GM23338 (cell line): ENCODE results near the gene DNAJC6. TPM values are rescaled to one million over a fixed set of nuclear protein-coding genes. Genes with fewer than 3 reads are reported as not detected.

ENCODE experiments used
- ATAC-seq: fragments of 200-7000 bp; cut with Tn5 transposase; 3 replicates; pipeline ENCODE4 v1.9.1; 2020
- DNase-seq: peaks from one replicate; pipeline ENCODE4 v3.0.0-alpha.2; 2015; ENCODE audit warnings: low spot score
- H2AFZ ChIP-seq: fragments of 200-600 bp; sonication (generic); 2 replicates; pipeline ENCODE4 v1.8.0; 2016; ENCODE audit warnings: antibody characterized with exemption, mild to moderate bottlenecking, moderate library complexity
- H3F3A ChIP-seq: fragments of 200-600 bp; sonication (generic); replicated peaks from 2 replicates; pipeline ENCODE4 v1.8.0; 2017; ENCODE audit warnings: antibody characterized with exemption, mixed run types, low read depth
- H3K27ac ChIP-seq: fragments of 200-600 bp; sonication (generic); 2 replicates; pipeline ENCODE4 v1.6.1; 2016; ENCODE audit warnings: low read depth
- H3K27me3 ChIP-seq: fragments of 200-600 bp; sonication (generic); 2 replicates; pipeline ENCODE4 v1.8.0; 2016; ENCODE audit warnings: mild to moderate bottlenecking, mixed run types, moderate library complexity; ENCODE audit not compliant: insufficient read depth
- H3K36me3 ChIP-seq: fragments of 200-600 bp; sonication (generic); 2 replicates; pipeline ENCODE4 v1.8.0; 2016; ENCODE audit warnings: mild to moderate bottlenecking; ENCODE audit not compliant: insufficient read depth
- H3K4me1 ChIP-seq: fragments of 200-600 bp; sonication (generic); 2 replicates; pipeline ENCODE4 v1.8.0; 2016; ENCODE audit warnings: mild to moderate bottlenecking, moderate library complexity; ENCODE audit not compliant: insufficient read depth
- H3K4me2 ChIP-seq: fragments of 200-600 bp; sonication (generic); 2 replicates; pipeline ENCODE4 v1.7.1; 2017; ENCODE audit warnings: mixed run types
- H3K4me3 ChIP-seq: fragments of 200-600 bp; sonication (generic); 2 replicates; pipeline ENCODE4 v1.6.1; 2016; ENCODE audit warnings: mixed run types
- H3K79me2 ChIP-seq: fragments of 200-600 bp; sonication (generic); replicated peaks from 2 replicates; pipeline ENCODE4 v1.8.0; 2017; ENCODE audit warnings: mild to moderate bottlenecking; ENCODE audit not compliant: insufficient read depth
- H3K9me2 ChIP-seq: fragments of 200-600 bp; sonication (generic); 2 replicates; pipeline ENCODE4 v1.8.0; 2017; ENCODE audit not compliant: insufficient read depth
- H4K20me1 ChIP-seq: fragments of 200-600 bp; sonication (generic); replicated peaks from 2 replicates; pipeline ENCODE4 v1.8.0; 2017; ENCODE audit warnings: mild to moderate bottlenecking; ENCODE audit not compliant: insufficient read depth
- H3K27ac Mint-ChIP-seq: 2 replicates; pipeline ENCODE4 v1.8.0; 2020; ENCODE audit warnings: inconsistent platforms, mild to moderate bottlenecking, moderate library complexity, mixed read lengths
- H3K27me3 Mint-ChIP-seq: 3 replicates; pipeline ENCODE4 v1.8.0; 2022; ENCODE audit warnings: low read depth, mild to moderate bottlenecking, moderate library complexity, mixed read lengths, inconsistent platforms; ENCODE audit not compliant: insufficient read depth, poor library complexity
- H3K36me3 Mint-ChIP-seq: 3 replicates; pipeline ENCODE4 v1.8.0; 2021; ENCODE audit warnings: low read depth, mild to moderate bottlenecking, inconsistent platforms, moderate library complexity, mixed read lengths
- H3K4me1 Mint-ChIP-seq: 3 replicates; pipeline ENCODE4 v1.8.0; 2020; ENCODE audit warnings: mild to moderate bottlenecking, inconsistent platforms, mixed read lengths
- H3K4me3 Mint-ChIP-seq: 3 replicates; pipeline ENCODE4 v1.8.0; 2021; ENCODE audit warnings: moderate library complexity, mild to moderate bottlenecking, inconsistent platforms, mixed read lengths
- H3K9me3 Mint-ChIP-seq: 3 replicates; pipeline ENCODE4 v1.8.0; 2020; ENCODE audit warnings: moderate library complexity, mild to moderate bottlenecking, inconsistent platforms, mixed read lengths
- CREB1 ChIP-seq: fragments of 250-450 bp; sonication (Bioruptor Pico); IDR thresholded peaks from 2 replicates; pipeline ENCODE4 v1.5.0; 2020; ENCODE audit warnings: low read depth, mild to moderate bottlenecking, moderate library complexity
- ETS1 ChIP-seq: IDR thresholded peaks from 2 replicates; pipeline ENCODE4 v1.6.1; 2016; ENCODE audit warnings: antibody characterized with exemption
- EZH2 ChIP-seq: fragments of 200-600 bp; sonication (generic); IDR thresholded peaks from one replicate; pipeline ENCODE4 v1.8.0; 2017; ENCODE audit warnings: antibody characterized with exemption, mild to moderate bottlenecking, low read depth; ENCODE audit not compliant: unreplicated experiment
- EZH2phosphoT487 ChIP-seq: fragments of 200-600 bp; sonication (generic); IDR thresholded peaks from one replicate; pipeline ENCODE4 v1.8.1; 2018; ENCODE audit warnings: antibody characterized with exemption; ENCODE audit not compliant: unreplicated experiment
- JUNB ChIP-seq: IDR thresholded peaks from one replicate; pipeline ENCODE4 v1.6.1; 2016; ENCODE audit warnings: antibody characterized with exemption; ENCODE audit not compliant: unreplicated experiment
- NANOG ChIP-seq: IDR thresholded peaks from 2 replicates; pipeline ENCODE4 v1.6.1; 2016; ENCODE audit warnings: antibody characterized with exemption, borderline replicate concordance
- REST ChIP-seq: IDR thresholded peaks from one replicate; pipeline ENCODE4 v1.6.1; 2018; ENCODE audit warnings: antibody characterized with exemption; ENCODE audit not compliant: unreplicated experiment
- STAT1 ChIP-seq: IDR thresholded peaks from one replicate; pipeline ENCODE4 v1.6.1; 2016; ENCODE audit warnings: antibody characterized with exemption; ENCODE audit not compliant: unreplicated experiment
- ZNF114 ChIP-seq: fragments of 250-450 bp; sonication (Bioruptor Pico); IDR thresholded peaks from 2 replicates; pipeline ENCODE4 v1.5.0; 2020; ENCODE audit warnings: mild to moderate bottlenecking, moderate library complexity
- ZNF462 ChIP-seq: fragments of 250-450 bp; sonication (Bioruptor Pico); IDR thresholded peaks from 2 replicates; pipeline ENCODE4 v1.5.0; 2020; ENCODE audit warnings: mild to moderate bottlenecking, moderate library complexity
- polyA plus RNA-seq: library from polyadenylated mRNA; unstranded; fragments of >200 nt; fragmentation: Nextera tagmentation; extraction: Ambion mirVana; gene quantifications from 2 replicates; pipeline ENCODE4 v1.2.1, GENCODE V29; 2016
- total RNA-seq: library from RNA; depleted of rRNA; stranded (reverse); fragments of >200 nt; shearing (Covaris generic); gene quantifications from 2 replicates; pipeline ENCODE4 v1.2.3, GENCODE V29; 2014

DNAJC6 gene
- total and polyA plus RNA-seq, 2 experiments from 2014 or later = 2.4 to 7.4 TPM

- DNase-seq (no peak), ATAC-seq (no peak)
- H4K20me1 ChIP-seq = no peaks in the 10 kb centered on the region; the same call in 1 of the 2 replicates
- no peak overlapping the region for H3K4me2 ChIP-seq
- TF ChIP-seq JUNB (no peak), NANOG (no peak), EZH2 (no peak), ZNF114 (CRISPR knock-in tag) (no peak)
- Mint-ChIP-seq H3K4me1 (peaks cover 28% of the 10 kb centered on the region), H3K9me3 (no peaks in the 10 kb centered on the region), H3K27me3 (peaks cover 11% of the 10 kb centered on the region), H3K4me3 (no peak overlapping the region), H3K36me3 (no peaks in the 10 kb centered on the region; the same call in 2 of the 3 replicates), H3K27ac (no peak overlapping the region)
- H3K27me3 ChIP-seq = peaks cover 27% of the 10 kb centered on the region
- peaks cover 15% of the 10 kb centered on the region for H3K4me1 ChIP-seq
- H3K9me2 ChIP-seq = no peaks in the 10 kb centered on the region
- no peaks in the 10 kb centered on the region for H3K36me3 ChIP-seq
- peaks cover 3% of the 10 kb centered on the region; the same call in 1 of the 2 replicates for H3F3A ChIP-seq
- H2AFZ ChIP-seq = no peak overlapping the region
- no peaks in the 10 kb centered on the region for H3K79me2 ChIP-seq
- H3K4me3 ChIP-seq = no peak overlapping the region
- no peak overlapping the region for H3K27ac ChIP-seq
Observed at GRCh38 chr1:65259816-65260215, 49.5 kb upstream of the DNAJC6 start.

- Histone ChIP-seq H3K4me2 (no peak overlapping the region), H4K20me1 (no peaks in the 10 kb centered on the region; the same call in 1 of the 2 replicates), H3F3A (no peaks in the 10 kb centered on the region), H3K27ac (no peak overlapping the region), H3K36me3 (no peaks in the 10 kb centered on the region), H3K4me1 (peaks cover 14% of the 10 kb centered on the region; the same call in 1 of the 2 replicates), H3K79me2 (no peaks in the 10 kb centered on the region), H3K9me2 (no peaks in the 10 kb centered on the region), H2AFZ (no peak overlapping the region), H3K27me3 (peaks cover 16% of the 10 kb centered on the region), H3K4me3 (no peak overlapping the region)
- Mint-ChIP-seq H3K4me3 (no peak overlapping the region), H3K4me1 (peaks cover 21% of the 10 kb centered on the region), H3K27me3 (peaks cover under 1% of the 10 kb centered on the region), H3K36me3 (no peaks in the 10 kb centered on the region), H3K27ac (no peak overlapping the region), H3K9me3 (no peaks in the 10 kb centered on the region)
- ATAC-seq (no peak), DNase-seq (no peak)
- TF ChIP-seq ETS1 (no peak), REST (no peak), ZNF462 (no peak), STAT1 (no peak), EZH2phosphoT487 (no peak), JUNB (no peak), CREB1 (CRISPR knock-in tag) (no peak)
Observed at GRCh38 chr1:65260851-65261473, 48.4 kb upstream of the DNAJC6 start.
